GM18870 (cell line): Measurements from ENCODE around the gene PRPF19.

Experiments
- ATAC-seq: cut with Tn5 transposase; IDR thresholded peaks from one replicate; pipeline ENCODE4 v1.9.1; 2021; ENCODE audit warnings: moderate library complexity; ENCODE audit not compliant: unreplicated experiment

The PRPF19 gene

GRCh38 chr11:60938500-60938899 lies 32.1 kb upstream of the PRPF19 start:
- ATAC-seq, result no peak

GRCh38 chr11:60937811-60938210 lies 31.4 kb upstream of the PRPF19 start:
- no peak for ATAC-seq

DNA sequence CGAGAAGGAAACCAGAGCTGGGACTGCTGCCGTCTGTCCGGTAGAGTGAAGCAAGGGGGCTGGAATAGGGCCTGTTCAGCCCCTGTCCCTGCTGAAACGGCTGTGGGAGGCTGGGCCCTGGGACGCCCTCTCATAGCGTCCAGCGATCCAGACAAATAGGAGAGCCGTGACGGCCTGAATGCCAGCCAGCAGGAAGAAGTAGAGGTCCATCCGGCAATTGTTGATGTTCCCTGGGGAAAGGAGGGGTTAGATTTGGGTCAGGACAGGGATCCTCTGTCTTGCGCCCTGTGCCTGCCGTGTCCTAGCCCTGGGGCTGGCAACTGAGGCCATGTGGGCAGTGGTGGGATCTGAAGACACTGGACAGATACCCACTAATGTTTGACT lies 30.8 kb upstream of the PRPF19 start:
- ATAC-seq, result no peak

DNA sequence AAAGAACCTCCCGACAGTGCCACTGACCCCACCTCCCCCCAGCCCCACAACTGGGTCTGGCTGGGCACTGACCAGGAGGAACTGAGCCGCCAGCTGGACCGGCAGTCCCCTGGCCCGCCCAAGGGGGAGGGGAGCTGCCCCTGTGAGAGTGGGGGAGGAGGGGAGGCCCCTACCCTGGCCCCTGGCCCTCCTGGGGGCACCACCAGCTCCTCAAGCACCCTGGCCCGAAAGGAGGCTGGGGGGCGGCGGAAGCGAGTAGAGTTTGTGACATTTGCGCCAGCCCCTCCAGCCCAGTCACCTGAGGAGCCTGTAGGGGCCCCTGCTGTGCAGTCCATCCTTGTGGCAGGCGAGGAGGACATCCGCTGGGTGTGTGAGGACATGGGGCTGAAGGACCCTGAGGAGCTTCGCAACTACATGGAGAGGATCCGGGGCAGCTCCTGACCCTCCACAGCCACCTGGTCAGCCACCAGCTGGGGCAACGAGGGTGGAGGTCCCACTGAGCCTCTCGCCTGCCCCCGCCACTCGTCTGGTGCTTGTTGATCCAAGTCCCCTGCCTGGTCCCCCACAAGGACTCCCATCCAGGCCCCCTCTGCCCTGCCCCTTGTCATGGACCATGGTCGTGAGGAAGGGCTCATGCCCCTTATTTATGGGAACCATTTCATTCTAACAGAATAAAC lies 30.2 kb upstream of the PRPF19 start:
- ATAC-seq, result no peak

GRCh38 chr11:60935676-60936442 lies 29.5 kb upstream of the PRPF19 start:
- ATAC-seq, result no peak

DNA sequence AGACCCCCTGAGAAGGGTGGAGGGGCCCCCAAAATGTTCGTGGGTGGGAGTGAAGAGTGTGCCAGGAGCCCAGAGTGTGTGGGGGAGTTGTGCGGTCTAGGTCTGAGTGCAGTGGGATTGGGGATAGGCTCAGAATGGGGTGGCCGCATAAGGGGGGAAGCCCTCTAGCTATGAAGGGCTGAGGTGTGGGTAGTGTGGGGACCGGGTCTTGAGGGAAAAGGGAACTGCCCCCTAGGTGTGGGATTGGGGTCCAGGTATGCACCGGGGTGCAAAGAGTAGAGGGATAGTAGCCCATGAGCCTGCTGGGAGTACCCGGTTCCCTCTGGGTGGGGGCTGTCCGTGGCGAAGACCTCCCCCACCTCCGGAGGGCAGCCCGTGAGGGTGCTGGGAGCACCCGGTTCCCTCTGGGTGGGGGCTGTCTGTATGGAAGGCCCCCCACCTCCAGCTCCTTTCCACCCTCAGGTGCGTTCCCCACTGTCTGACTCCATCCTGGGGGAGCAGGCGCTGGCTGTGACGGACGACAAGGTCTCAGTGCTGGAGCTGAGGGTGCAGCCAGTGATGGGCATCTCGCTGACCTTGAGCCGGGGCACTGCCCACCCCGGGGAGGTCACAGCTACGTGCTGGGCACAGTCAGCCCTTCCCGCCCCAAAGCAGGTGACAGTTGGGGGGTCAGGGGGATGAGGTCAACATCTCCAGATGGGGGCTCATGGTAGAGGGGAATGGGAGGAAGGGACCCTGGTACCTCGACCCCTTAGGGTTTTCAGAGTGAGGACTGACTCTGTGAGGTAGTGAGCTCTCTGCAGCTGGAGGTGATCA lies 28.6 kb upstream of the PRPF19 start:
- no peak for ATAC-seq

- ATAC-seq, result no peak
Observed at GRCh38 chr11:60934124-60934789, 27.9 kb upstream of the PRPF19 start.

GRCh38 chr11:60933416-60934123 lies 27.2 kb upstream of the PRPF19 start:
- ATAC-seq, result no peak

- ATAC-seq, result no peak
Observed at GRCh38 chr11:60932605-60933356, 26.4 kb upstream of the PRPF19 start.

DNA sequence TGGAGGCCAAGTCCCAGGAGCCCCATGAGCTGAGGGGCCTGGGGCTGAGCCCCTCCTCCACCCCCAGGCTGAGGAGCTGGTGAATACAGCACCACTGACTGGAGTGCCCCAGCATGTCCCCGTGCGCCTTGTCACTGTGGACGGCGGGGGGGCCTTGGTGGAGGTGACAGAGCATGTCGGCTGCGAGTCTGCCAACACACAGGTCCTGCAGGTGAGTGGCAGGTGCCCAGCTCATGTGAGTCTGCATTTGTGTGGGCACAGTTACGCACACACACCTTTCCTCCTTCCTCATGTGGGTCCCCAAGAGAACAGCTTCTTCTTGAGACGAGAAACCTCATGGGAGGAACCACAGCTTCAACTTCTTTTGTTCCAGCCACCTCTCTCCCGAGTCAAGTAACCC lies 25.5 kb upstream of the PRPF19 start:
- no peak for ATAC-seq

GRCh38 chr11:60930394-60930793 lies 24.0 kb upstream of the PRPF19 start:
- ATAC-seq, result no peak

DNA sequence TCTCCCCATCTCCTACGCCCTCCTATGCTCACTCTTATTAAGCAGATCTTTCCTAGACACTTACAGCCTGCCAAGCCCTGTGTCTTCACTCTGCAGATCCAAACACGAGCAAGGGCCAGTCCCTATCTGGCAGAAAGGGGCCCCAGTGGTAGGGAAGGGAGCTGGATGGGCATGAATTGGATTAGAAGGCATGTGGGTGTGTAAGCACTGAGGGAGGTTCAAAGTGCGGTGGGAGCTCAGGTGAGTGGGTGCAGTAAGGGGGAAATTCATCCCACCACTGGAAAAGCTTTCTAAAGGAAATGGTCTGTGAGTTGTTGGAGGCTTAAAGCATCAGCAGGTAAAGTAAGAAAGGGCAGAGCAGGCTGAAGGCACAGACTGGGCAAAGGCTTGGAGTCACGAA lies 23.4 kb upstream of the PRPF19 start:
- ATAC-seq, result no peak

DNA sequence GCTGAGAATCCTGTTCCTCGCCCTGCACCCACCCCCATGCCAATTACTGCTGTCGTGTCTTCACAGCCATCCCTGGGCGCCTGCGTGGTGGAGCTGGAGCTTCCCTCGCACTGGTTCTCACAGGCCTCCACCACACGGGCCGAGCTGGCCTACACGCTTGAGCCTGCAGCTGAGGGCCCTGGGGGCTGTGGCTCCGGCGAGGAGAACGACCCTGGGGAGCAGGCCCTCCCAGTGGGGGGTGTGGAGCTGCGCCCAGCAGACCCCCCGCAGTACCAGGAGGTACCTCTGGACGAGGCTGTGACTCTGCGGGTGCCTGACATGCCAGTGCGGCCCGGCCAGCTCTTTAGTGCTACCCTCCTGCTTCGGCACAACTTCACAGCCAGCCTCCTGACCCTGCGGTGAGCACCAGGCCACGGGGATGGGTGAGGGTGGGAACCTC lies 22.2 kb upstream of the PRPF19 start:
- no peak for ATAC-seq

GRCh38 chr11:60927600-60927999 lies 21.2 kb upstream of the PRPF19 start:
- no peak for ATAC-seq

- no peak for ATAC-seq
Observed at GRCh38 chr11:60927061-60927592, 20.7 kb upstream of the PRPF19 start.

DNA sequence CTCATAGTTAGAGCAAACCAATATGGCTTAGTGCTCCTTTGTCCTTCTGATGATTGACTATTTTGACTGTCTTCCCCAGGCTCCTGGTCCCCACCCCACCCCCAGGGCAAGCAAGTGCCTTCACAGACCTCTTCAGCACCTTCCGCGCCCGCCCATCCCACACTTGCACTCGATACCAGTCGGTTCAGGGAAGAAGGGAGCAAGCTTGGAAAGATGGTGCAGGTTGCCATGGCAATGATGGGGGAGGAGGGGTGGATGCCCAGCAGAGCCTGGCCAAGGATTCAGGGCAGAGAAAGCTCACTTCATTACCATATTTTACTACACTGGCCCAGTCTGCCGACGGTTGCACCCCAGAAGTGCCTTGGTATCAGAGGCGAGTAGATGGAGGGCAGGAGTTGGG lies 20.1 kb upstream of the PRPF19 start:
- no peak for ATAC-seq

DNA sequence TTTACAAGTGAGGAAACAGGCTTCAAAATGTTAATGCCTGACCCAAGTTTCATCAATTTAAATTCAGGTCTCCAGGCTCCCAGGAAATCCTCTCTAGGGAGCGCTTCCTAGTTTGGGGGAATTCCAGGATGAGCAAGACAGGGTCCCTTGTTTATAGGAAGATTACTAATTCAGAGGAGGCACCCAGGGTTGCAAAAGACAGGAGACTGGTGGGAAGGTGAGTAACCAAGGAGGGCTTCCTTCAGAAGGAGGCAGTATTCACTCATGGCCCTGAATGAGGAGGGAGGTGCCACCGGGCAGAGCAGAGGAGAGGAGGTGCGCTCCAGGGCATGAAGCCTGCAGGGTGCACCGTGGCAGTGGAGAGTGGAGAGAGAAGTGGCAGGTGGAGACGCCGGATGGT lies 19.5 kb upstream of the PRPF19 start:
- ATAC-seq, result no peak

- no peak for ATAC-seq
Observed at GRCh38 chr11:60924906-60925853, 18.8 kb upstream of the PRPF19 start.
